GM18520 (cell line): ENCODE measurements around the gene GLT6D1.

ENCODE experiments used
- ATAC-seq: cut with Tn5 transposase; IDR thresholded peaks from one replicate; pipeline ENCODE4 v1.9.1; 2021; ENCODE audit not compliant: unreplicated experiment

The GLT6D1 gene

DNA sequence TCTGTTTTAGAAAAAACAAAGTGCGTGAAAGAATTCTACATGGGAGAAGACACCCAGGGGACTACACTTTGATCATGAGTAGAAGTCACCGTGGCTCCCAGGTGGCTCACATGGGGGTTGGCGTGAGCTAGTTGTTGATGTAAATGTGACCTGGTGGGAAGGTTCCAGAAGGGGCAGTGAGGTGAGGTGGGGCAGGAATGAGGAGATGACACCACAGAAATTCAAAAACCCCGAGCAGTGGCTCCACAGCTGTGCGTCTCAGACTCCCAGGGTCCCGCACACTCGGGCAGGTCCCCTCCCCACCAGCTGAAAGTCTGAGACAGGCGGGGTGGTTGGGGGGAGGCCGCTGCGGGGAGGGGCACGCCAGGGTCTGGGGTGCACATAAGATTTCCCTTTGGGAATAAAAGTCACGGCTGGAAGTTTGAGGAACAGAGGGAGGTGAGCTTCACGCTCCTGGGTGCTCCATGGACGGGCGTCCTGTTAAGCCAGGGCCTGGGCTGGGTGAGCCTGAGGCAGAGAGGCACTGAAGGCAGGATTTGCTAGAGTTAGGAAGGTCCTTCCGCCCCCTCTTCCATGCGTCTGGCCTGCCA, 29.9 kb downstream of the GLT6D1 start:
- ATAC-seq: no peak

DNA sequence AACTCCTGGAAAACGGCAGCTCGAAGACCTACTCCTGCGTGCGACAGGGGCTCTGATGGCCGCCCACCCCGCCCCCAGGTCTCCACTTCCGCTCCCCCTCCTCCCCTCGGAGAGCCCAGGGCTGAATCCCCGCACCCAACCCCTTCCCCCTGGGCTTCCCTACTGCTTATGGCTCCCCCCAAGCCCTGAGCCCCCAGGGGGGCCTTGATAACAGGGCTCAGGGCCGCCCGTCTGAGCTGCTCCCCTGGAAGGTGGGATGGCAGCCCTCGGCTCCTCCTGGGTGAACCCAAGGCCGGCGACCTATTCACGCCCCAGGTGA, 30.4 kb downstream of the GLT6D1 start:
- no peak for ATAC-seq

DNA sequence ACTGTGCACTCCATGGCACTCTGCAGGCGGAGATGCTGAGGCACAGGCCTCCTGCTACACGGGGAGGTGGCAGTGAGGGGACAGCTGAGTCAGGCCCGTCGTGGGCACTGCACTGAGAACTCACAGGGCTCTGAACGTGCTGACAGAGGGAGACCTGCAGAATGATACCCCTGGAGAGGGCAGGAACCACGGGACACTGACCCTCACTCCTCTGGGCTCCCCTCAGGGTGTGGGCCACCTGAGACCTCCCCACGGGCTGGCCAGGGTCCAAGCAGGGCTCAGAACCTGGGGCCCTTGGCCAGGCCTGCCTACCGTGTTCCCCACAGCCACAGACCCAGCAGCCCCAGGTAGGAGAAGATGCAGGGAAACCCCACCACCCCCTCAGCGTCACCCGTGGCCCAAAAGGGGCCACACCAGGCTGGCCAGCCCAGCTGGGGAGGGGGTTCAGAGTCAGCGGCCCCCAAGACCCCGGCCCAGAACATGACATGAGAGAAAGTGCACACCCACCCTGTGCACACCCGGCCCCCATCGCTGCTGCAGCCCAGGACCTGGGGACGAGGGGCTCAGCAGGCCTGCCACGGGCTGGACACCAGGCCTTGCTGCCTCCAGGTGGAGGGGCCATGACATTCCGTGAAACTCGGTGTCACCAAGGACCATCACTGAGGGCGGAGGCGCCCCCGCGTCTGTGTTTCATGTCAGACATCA, 30.9 kb downstream of the GLT6D1 start:
- ATAC-seq: no peak

DNA sequence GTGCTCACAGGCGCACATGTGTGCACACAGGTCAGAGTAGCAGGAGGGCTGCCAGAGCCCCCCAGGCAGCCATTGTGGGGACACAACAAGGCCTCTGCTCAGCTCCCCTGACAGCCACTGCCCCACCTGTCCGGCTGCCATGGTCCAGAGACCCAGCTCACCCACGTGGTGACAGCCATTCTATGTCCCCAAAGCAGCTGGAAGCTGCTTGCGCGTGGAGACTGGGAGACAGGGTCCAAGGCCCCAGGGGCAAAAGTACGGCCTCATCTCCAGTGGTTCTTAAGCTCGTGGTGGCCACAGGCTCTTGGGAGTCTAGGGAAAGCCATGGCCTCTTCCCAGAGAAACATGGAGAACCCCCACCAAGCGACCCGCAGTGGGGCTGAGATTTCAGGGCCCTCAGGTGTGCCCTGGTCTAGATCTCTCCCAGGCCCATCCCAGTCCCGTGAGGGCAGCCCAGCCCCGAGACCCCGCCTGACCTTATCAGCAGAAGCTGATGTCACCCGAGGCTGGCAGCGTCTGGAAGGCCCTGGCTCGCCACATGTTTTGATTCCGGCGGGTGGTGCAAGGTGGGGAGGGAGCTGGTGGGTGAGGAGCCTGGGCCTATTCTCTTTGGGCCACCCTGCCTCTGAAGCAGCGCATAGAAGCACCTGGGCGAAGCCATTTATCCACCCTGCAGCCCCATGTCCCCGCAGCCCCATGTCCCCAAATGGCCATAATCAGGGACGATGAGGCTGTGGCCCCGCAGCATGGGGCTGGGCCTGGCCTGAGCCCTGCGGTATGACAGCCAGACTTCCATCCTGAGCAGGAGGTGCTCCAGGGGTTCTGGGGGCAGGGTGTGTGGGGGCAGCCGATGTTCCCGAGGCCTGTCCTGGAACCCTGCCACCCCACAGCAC, 31.7 kb downstream of the GLT6D1 start:
- no peak for ATAC-seq

DNA sequence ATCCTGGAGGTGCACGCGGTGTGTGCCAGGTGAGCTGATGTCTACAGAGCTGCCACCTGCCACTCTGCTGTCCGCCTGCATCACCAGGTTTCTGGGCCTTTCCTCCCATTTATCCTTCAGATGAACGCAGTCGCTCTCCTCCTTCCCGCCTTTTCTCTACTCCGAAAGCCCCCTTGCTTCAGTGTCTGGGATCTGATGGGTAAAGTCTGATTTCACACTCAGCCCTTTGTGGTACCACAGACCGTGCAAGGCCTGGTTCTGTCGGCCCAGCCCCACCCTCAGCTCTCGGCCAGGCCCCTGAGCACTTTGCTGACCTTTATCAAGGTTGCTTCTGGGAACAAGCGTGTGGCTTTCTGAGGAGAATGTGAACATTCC, 32.5 kb downstream of the GLT6D1 start:
- no peak for ATAC-seq

DNA sequence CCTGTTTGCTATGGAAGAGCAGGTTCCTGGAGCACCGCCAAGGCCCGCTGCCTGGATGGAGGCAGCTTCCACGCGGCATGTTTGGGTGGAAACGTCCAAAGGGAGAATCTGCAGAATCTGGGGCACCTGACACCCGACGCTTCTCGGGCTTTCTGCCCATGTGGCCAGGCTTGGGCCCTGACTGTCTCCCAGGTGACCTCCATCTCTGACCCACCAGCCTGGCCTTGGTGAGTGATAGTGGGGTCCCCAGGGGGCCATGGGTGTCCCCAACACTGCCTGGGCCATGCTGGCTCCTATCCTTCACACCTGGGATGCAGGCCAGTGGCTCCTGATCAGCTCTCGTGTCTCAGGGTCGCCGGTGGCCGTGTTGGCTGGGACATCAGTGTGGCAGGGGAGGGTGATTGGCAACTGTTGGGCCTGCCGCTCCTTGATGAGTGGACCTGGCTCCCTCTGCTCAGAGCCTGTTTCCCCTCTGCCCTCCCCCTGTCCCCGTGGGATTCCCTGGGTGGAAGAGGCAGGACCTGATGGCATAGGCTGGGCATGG, 34.0 kb downstream of the GLT6D1 start:
- ATAC-seq: no peak

DNA sequence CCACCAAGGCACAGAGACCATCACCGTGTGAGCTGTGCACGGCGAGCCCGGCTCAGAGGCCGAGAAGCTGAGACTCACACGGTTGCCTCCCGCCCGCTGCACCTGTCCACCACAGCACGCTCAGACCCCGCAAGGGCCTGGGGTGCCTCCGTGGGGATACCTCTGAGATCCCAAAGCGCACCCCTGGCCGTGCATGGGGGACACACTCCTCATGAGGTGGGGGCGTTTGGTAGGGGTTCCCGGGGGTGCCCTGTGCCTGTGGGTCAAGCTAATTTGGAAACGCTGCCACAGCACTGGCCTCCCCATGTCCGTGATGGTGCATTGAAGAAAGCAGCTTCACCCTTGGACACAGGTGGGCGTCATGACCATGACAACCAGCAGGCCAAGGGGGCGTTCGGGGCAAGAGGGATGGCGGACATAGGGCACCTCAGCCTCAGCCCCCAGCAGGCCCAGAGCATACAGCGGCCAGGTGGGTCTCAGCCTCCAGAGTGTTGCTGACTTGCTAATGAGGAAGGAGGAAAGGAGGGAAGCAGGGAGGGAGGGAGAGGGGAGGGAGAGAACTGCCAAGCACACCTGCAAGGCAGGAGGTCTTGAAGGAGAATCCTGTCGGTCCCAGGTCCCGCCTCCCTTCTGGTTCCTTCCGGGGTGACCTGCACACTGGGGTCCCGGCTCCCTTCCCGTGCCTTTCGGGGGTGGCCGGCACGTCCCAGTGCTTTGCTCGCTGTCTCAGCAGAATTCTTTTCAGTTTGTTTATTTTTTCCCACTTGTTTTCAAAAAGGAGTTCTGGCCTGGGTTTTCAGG, 34.7 kb downstream of the GLT6D1 start:
- ATAC-seq: no peak

DNA sequence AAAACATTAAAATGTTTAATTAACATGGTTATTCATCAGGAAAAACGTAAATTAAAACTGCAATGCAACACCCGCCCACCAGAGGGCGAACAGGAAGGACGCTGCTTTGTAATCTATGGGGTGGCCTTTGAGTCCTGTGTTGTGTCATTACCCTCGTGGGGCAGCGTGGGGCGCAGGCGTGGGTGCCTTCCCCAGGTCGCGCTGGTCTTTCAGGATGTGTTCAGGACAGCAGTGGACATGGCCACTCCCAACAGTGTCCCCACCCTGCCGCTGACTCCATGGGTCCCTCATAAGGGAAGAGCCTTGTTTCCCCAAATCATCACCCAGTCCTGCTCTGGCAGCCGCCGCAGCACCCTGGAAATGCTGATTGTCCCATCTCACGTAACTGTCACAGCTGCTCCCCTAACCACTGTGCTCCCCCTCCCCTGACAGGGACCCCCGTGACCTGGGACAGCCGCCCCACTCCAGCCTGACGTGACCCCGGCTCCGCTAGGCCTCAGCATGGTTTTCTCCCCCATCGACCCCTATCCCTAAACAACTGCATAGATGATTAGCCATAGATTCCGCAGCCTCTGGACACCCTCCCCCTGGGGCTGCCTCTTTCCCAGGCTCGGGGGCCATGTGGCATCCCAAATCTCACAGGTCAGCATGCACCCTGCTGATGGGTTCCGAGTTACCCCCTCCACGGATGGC, 36.4 kb downstream of the GLT6D1 start:
- no peak for ATAC-seq

DNA sequence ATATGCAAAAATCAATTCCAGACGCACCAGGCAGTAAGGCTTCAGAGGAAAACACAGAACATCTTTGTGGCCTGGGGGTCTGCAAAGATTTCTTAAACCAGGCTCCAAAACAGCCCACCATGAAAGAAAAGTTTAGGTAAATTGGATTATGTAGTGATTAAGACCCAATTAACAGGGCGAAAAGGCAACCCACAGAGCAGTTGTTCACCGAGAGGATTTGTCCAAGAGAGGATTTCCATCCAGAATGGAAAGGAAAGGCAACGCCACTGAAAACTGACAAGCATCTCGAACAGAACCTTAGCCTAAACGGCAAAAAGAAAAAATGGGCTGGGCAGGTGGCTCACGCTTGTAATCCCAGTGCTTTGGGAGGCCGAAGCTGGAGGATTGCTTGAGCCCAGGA, 37.4 kb downstream of the GLT6D1 start:
- ATAC-seq: no peak

DNA sequence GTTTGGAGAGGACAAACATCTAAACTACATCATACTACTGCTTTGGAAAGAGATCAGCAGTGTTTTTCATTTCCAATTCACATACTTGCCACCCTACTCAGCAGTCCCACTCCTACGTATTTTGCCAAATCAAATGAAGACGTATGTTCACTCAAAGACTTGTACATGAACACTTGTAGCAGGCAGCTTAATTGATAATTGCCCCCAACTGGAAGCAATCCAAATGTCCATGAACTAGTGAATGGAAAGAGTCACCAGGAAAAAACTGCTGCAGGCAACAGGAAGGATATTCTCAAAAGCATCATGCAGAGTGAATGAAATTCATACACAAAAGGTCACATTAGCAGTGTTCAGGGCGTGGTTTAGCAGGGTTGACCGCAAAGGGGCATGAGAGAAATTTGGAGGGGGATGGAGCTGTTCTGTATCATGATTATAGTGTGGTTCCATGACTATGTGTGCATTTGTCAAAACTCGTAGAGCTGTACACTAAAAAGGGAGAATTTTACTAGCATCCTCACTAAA, 39.0 kb downstream of the GLT6D1 start:
- ATAC-seq: no peak

DNA sequence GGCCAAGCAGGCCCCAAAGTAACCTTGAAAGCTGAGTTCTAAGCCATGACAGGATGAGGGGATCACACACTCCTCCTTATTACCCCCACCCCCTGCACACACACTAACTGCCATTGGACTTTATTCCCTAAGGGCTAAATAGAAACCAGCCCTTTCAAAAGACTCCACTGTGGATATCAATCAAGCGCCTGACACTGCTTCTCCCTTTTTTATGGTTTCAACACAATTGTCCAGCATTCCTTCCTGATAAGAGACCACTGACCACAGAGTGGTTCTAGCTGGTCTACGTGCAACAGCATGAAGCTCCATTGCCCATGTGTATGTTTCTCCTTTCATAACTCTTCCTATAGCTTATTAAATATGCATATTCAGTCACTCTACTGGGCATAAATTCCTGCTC, 43.1 kb downstream of the GLT6D1 start:
- no peak for ATAC-seq

DNA sequence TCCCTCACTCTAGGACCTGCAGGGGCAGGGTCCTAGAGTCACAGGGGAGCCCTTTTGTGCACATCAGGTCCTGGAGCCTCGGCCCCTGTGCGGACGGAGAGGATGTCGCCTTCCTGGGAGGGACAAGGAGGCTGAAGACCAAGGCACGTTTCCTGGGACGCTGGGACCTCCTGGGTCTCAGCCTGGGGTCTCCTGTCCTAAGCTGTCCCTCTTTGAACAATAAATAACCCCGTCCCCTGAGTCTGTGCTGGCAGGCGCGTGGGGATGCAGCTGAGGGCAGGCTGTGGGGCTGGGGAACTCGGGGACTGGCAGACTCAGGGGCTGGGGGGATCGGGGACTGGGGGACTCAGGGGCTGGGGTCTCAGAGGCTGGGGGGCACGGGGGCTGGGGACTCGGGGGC, 46.7 kb downstream of the GLT6D1 start:
- no peak for ATAC-seq

DNA sequence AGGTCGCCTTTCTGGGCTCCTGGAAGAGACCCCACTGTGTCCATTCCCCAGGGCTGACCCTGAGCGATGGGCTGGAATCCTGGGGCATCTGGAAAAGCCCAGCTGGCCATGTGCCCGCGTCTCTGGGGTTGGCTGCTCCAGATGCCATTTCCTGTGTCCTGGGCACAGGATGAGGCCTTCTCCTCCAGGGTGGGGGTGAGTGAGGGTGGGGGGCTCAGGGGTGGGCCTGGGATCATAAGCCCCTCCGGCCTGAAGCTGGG, 47.1 kb downstream of the GLT6D1 start:
- no peak for ATAC-seq

DNA sequence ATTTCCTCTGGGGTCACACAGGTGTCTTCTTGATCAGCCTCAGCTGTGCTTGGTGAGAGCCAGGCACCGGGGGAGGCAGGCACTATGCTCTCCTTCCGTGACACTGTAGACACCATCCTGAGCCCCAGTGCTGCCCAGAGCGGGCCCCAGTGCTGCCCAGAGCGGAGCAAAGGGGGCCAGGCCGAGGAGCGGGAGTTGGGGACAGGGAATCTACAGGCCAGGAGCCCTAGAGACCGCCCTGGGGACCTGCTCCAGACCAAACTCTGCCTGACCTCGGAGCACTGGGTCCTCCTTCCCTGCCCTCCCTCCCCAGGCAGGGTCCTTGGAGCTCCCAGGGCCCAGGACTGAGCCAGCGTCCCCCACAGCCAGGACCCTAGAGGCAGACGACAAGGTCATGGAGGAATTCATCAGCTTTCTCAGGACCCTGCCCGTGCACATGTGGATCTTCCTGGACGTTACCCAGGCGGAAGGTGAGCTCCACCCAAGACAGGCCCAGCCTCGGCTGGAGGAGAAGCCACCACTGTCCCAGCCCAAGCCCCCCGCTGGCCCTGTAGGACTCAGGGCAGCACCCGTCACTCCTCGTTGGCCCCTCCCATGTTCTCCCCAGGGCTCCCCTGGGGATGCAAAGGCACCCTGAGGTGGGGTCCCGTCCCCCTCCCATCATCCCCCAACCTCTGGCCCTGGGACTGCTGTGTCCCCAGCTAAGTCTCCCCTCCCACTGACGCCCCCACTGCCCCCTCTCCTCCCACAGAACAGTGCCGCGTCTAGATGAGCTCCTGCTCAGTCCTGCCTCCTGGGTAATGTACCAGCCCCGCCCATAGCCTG, 47.6 kb downstream of the GLT6D1 start:
- ATAC-seq: no peak

DNA sequence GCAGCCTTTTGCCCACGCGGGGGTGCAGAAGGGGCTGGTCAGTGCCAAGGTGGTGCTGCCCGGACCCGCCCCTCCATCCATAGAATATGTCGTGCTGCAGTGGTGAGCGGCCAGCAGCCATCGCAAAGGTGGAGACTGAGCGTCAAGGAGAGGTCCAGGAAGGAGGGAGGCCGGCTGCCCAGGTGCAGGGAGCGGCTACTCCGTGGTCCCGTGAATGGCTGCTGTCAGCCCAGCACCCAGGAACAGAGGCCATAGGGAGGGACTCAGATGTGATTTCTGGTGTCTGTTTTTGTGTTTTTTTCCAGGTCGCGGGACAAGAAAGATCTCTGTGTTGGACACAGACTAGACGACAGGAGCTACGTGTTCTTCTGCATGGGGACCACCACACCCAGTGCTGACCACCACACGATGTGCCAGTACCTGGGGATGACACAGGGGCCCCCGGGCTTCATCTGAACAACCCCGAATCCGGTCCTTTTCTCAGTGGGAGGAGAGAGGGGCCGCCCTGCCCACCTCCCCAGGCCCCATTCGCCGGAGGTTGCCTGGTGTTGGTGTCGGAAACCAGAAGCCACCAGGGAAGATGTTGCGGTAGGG, 48.8 kb downstream of the GLT6D1 start:
- ATAC-seq: no peak

DNA sequence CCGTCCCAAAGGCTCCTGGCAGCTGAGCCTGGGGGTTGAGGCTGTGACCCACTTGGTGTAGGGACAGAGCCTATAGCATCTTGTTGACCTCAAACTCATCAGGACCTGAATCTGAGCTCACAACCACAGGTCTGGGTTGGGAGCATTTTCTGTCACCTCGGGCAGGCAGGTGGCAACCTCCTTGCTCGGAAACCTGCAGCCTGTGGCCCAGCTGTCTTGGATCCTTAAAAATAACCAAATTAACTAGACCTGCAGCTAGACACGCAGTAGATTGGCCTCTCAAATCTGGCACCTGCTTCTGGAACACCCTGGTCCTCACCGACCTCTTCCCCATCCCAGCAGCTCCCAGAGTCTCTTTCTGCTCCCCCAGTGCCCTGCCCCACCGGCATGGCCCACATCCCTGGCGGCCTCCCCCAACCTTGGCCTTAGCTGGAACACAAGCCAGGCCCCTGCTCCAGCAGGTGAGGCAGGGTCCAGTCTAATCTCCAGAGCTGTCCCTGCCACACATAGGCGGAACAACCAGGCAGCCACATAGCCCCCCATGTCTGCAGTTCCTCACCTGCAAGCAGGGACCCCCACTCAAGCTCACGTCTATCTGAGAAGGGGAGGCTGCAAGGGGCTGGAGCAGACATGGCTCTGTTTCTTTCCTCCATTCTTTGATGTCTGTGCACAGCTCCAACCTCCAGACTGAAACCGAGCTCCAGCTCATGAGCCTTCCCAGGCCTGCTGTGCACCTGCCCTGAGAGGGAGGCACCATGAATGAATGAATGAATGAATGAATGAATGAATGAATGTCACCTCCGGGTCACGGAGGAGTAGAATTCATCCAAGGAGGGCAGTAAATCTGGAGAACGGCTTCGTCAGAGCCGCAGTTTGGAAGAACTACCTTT, 49.5 kb downstream of the GLT6D1 start:
- no peak for ATAC-seq

DNA sequence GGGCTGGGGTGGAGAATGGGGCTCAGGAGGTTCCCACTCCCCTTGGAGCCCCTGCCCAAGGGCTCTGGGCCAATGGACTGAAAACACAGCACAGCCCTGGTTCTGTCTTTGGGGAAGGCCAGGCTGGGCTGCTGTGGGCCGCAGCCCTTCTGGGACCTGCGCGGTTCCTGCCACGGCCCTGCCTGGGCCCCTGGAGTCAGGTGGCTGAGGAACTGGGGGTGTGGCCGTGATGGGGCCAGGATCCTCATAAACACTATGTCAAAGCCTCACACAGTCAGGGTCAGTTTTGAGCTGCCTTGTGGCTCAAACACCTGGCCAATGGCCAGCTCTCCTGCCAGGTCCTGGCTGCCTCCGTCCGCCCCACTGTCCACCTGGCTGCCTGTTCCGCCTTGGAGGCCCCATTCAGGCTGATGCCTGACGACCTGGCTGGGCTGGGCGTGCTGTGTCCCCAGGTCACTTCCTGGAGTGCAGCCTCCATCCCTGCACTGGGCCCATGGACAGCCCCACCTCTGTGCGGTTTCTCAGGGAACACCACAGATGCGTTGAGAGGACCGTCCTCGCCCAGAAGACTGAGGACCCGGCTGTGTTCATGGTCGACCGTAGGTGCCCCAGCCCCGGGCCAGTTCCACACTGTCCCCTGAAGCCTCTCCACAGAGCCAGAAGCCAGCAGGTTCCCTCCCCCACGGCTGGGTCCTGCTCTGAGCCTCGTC, 50.3 kb downstream of the GLT6D1 start:
- no peak for ATAC-seq

DNA sequence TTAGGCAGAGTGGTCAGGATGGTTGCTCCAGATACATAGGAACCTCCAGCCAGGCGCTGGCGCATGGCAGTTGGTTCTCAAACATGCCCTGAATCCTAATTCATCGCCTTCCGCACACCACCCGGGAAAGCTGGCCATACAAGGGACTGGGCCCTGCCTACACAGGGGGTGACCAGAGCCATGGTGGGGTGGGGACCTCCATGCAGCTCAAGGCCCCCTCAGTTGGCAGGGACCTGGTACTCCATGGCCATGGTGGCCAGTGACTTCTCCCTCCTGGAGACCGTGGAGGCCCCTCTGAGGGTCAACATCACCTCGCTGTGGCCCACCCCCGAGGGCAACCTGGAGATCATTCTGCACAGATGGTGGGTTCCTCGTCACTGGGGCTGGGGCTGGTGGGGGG, 51.0 kb downstream of the GLT6D1 start:
- ATAC-seq: no peak
